Measurements from ENCODE around the gene MRGPRD. TPM values are rescaled to one million over a fixed set of nuclear protein-coding genes. Genes with fewer than 3 reads are reported as not detected.

Gene MRGPRD
- total RNA-seq, 2 donors from 2014 or later = not detected

DNA sequence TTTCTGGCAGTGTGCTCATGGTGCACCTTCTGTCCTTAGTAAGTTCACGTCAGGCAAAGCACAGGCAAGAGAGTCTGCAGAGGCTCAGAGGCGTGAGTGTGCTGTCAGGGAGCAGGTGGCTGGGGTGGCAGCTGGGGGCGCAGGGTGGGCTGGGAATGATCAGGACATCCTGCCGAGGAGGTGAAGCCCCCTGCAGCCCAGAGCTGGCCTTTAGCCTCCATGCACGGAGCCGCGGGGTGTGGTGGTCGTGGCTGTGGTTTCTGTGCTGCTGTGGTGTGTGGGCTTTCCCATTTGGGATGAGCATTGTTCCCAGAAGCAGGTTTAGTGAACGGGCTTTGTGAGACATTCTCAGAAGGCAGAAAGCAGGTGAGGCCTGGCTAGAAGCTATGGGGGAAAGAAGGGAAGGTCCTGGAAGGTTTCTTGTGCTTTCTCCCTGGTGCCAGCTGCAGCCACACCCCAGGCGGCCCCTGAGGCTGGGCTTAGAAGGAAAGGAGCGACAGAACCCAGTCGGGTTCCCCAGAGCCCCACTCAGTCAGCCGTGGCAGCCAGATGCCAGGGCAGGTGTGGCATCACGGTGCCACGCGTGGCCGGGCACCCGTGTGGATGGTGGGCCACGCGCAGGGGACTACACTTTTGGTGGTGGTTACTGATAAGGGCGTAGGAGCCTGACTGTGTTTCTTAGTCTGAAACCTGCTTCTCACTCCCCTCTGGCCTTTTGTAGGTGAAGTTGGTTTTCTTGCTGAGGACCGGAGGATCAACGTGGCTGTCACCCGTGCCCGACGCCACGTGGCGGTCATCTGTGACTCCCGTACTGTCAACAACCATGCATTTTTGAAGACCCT, 45.0 kb downstream of the MRGPRD start:
- ATAC-seq (no peak), DNase-seq (ENCODE audit: low spot score) (no peak)
- Mint-ChIP-seq H3K4me1 (ENCODE audit: low read depth in 2 of 2) (no peaks in the 10 kb centered on the region), H3K27ac (no peak overlapping the region), H3K9me3 (no peaks in the 10 kb centered on the region), H3K27me3 (no peaks in the 10 kb centered on the region), H3K4me3 (no peak overlapping the region), H3K36me3 (no peaks in the 10 kb centered on the region)

DNA sequence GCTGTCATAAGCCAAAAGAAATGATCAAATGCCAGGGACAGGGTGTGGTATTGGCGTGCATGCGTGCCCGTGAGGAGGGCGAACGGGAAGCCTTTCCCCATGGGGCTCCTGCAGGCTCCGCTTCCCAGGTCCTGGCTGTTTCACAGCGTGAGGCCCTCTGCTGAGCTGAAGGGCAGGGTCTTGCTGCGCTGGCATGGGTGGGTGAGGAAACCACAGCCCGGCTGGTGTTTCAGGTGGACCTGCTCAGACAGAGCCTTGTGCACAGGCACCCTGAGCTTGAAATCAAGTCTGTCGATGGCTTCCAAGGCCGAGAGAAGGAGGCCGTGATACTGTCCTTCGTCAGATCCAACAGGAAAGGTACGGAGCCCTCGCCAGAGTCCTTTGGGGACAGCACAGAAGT, 45.7 kb downstream of the MRGPRD start:
- Mint-ChIP-seq H3K4me3 (no peak overlapping the region), H3K36me3 (peaks cover 6% of the 10 kb centered on the region), H3K9me3 (no peaks in the 10 kb centered on the region), H3K27ac (no peak overlapping the region), H3K4me1 (ENCODE audit: low read depth in 2 of 2) (peaks cover 0 to 2% of the 10 kb centered on the region in 2 donors), H3K27me3 (no peaks in the 10 kb centered on the region)
- DNase-seq (ENCODE audit: low spot score) = no peak
- ATAC-seq = no peak

DNA sequence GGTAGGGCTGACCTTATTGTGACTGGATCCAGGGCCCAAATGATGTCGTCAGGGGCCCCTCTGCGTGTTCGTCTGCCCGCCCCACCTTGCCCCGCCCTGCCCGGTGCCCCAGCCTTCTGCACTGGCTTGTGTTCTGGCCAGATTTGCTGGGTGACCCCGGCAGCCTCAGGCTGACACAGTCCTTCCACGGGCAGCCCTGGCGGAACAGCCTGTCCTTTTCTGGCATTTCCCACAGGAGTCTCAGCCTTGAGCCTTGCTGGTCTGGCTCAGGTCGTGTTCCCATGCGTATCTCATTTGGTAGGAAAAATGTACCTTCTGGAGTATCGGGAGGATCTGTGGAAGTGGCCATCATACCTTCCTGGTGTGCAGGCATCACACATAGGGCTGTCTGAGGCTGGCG, 46.1 kb downstream of the MRGPRD start:
- H3K36me3 Mint-ChIP-seq = peaks cover 7% of the 10 kb centered on the region
- DNase-seq (ENCODE audit: low spot score) = no peak
- no peak overlapping the region for H3K4me3 Mint-ChIP-seq
- no peak for ATAC-seq
- peaks cover 0 to 2% of the 10 kb centered on the region in 2 donors for H3K4me1 Mint-ChIP-seq (ENCODE audit: low read depth in 2 of 2)
- no peaks in the 10 kb centered on the region for H3K9me3 Mint-ChIP-seq
- H3K27me3 Mint-ChIP-seq = no peaks in the 10 kb centered on the region
- H3K27ac Mint-ChIP-seq = no peak overlapping the region

- Mint-ChIP-seq H3K27ac (no peak overlapping the region), H3K4me1 (ENCODE audit: low read depth in 2 of 2) (peaks cover 0 to 2% of the 10 kb centered on the region in 2 donors), H3K9me3 (no peaks in the 10 kb centered on the region), H3K4me3 (no peak overlapping the region), H3K27me3 (no peaks in the 10 kb centered on the region), H3K36me3 (peaks cover 7% of the 10 kb centered on the region)
- ATAC-seq = no peak
- DNase-seq (ENCODE audit: low spot score) = no peak
Observed at GRCh38 chr11:68934321-68934645, 46.5 kb downstream of the MRGPRD start.

DNA sequence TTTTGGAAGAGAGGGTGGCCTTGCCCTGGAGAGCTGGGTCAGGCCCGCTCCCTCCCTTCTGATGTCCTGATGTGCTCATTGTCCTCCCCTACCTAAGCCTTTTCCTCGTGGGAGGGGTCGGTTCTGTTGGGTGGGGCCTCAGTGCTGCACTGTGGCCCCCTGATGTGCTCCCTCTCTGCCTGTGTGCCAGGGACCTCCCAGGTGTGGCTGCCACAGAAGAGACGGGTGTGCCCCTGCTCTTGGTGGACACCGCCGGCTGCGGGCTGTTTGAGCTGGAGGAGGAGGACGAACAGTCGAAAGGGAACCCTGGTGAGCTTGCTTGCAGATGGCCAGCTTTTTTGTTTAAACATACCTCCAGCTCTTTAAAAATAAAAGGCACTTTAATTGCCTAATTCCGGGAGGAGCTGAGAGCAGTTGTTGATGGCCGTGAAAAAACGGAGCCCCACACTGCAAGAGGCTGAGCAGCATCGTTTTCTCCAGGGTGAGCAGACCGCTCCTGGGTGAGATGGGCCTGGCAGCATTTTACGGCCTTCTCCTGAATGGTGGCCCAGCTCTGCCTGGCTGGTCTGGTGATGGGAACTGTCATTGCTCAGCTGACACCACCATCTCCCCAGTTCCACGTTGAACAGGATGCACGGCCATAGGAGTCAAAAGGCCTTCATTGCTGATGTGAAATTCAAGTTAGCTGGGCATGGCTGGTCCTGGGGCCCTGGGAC, 47.0 kb downstream of the MRGPRD start:
- peak; percentile 15 for DNase-seq (ENCODE audit: low spot score)
- no peak for ATAC-seq
- Mint-ChIP-seq H3K27ac (no peak overlapping the region), H3K9me3 (no peaks in the 10 kb centered on the region), H3K27me3 (no peaks in the 10 kb centered on the region), H3K4me3 (no peak overlapping the region), H3K36me3 (peaks cover 7% of the 10 kb centered on the region), H3K4me1 (ENCODE audit: low read depth in 2 of 2) (peaks cover 0 to 2% of the 10 kb centered on the region in 2 donors)

GRCh38 chr11:68932933-68933577, 47.7 kb downstream of the MRGPRD start:
- Mint-ChIP-seq H3K4me1 (ENCODE audit: low read depth in 2 of 2) (peaks cover 0 to 2% of the 10 kb centered on the region in 2 donors), H3K36me3 (peaks cover 7% of the 10 kb centered on the region), H3K9me3 (no peaks in the 10 kb centered on the region), H3K4me3 (no peak overlapping the region), H3K27me3 (no peaks in the 10 kb centered on the region), H3K27ac (no peak overlapping the region)
- DNase-seq (ENCODE audit: low spot score) = no peak
- no peak for ATAC-seq

GRCh38 chr11:68932358-68932757, 48.4 kb downstream of the MRGPRD start:
- H3K9me3 Mint-ChIP-seq = no peaks in the 10 kb centered on the region
- H3K27me3 Mint-ChIP-seq = no peaks in the 10 kb centered on the region
- H3K36me3 Mint-ChIP-seq = peaks cover 9% of the 10 kb centered on the region
- no peak overlapping the region for H3K27ac Mint-ChIP-seq
- DNase-seq (ENCODE audit: low spot score) (peak; percentile 0), ATAC-seq (no peak)
- no peak overlapping the region for H3K4me3 Mint-ChIP-seq
- H3K4me1 Mint-ChIP-seq (ENCODE audit: low read depth in 2 of 2) = peaks cover 0 to 2% of the 10 kb centered on the region in 2 donors

- H3K27ac Mint-ChIP-seq = no peak overlapping the region
- no peak for ATAC-seq
- DNase-seq (ENCODE audit: low spot score) = no peak
- peaks cover 0 to 2% of the 10 kb centered on the region in 2 donors for H3K4me1 Mint-ChIP-seq (ENCODE audit: low read depth in 2 of 2)
- H3K4me3 Mint-ChIP-seq = no peak overlapping the region
- H3K36me3 Mint-ChIP-seq = peaks cover 13% of the 10 kb centered on the region
- H3K27me3 Mint-ChIP-seq = no peaks in the 10 kb centered on the region
- no peaks in the 10 kb centered on the region for H3K9me3 Mint-ChIP-seq
Observed at GRCh38 chr11:68931911-68932310, 48.9 kb downstream of the MRGPRD start.

GRCh38 chr11:68930991-68931855, 49.6 kb downstream of the MRGPRD start:
- peaks cover 18% of the 10 kb centered on the region for H3K36me3 Mint-ChIP-seq
- H3K27ac Mint-ChIP-seq = no peak overlapping the region
- peak in 1 of 2 donors; percentile 5 for ATAC-seq
- no peak overlapping the region for H3K4me3 Mint-ChIP-seq
- peak; percentile 51 for DNase-seq (ENCODE audit: low spot score)
- peaks cover 0 to 2% of the 10 kb centered on the region in 2 donors for H3K4me1 Mint-ChIP-seq (ENCODE audit: low read depth in 2 of 2)
- H3K27me3 Mint-ChIP-seq = no peaks in the 10 kb centered on the region
- H3K9me3 Mint-ChIP-seq = no peaks in the 10 kb centered on the region

Other genes with a start within 250 kb of the MRGPRD start
- gene TESMIN, start 229.5 kb downstream of the MRGPRD start, total RNA-seq = 1 to 10 TPM in 1 of 2 donors, under 1 TPM in 1; 0.98 to 4.9 TPM
- 10 to 100 TPM; 26.7 to 32.3 TPM for gene CPT1A, start 139.1 kb downstream of the MRGPRD start, total RNA-seq
- 100 to 1,000 TPM in 1 of 2 donors, 10 to 100 TPM in 1; 57.6 to 108 TPM for gene MRPL21, start 77.2 kb downstream of the MRGPRD start, total RNA-seq
- 10 to 100 TPM; 32.8 to 62.9 TPM for gene IGHMBP2, start 77.1 kb downstream of the MRGPRD start, total RNA-seq
- not detected for gene MRGPRF, start 32.3 kb upstream of the MRGPRD start, total RNA-seq
- 10 to 100 TPM; 17.1 to 24.6 TPM for gene TPCN2, start 67.9 kb upstream of the MRGPRD start, total RNA-seq
- gene SMIM38, start 174.9 kb upstream of the MRGPRD start, total RNA-seq = under 1 TPM in 1 of 2 donors, not detected in 1; 0.89 TPM

Measured in natural killer cell treated with Interleukin-12 subunit alpha and Interleukin-12 subunit beta and Interleukin-15 and Interleukin-18, amount 100 ng/mL, for 72 hours (primary cell).